ENCODE measurements around the gene TMEM87B.
A peak's percentile ranks its signal among the peaks of the same experiment; 100 is the strongest.
"Not testable (repeated sequence)": the region's sequence is repeated elsewhere in the genome, so short reads cannot be mapped to it uniquely, and the experiment has no call there.

Gene TMEM87B

DNA sequence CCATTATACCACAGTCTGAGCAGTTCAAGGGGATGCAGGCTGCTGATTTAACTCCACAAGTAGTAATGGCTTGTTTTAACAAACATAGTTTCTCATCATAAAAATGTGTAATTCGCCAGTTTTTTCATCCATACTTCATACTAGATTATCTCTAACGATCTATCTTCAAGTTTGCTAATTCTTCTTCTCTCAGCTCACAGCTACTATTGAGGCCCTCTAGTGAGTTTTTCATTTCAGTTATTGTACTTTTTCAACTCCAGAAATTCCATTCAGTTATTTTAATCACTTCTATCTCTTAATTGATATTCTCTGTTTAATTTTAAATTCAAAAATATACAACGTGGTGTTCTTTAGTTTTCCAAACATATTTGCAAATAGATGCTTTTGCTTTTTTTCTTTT lies 20.1 kb upstream of the TMEM87B start:
- no peak for DNase-seq

DNA sequence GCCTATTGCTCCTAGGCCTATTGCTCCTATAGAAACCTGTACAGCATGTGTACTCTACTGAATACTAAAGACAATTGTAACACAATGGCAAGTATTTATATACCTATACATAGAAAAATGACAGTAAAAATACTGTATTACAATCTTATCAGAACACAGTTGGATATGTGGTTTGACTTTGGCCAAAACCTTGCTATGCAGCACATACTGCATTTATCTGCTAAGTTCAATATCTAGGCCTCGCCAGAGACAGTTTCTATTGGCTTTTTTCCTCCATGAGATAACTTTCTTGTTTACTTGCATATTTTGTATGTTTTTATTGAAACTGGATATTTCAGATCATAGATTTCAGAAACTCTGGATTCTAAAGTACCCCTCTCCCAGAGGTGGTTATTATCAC lies 19.3 kb upstream of the TMEM87B start:
- DNase-seq: no peak

DNA sequence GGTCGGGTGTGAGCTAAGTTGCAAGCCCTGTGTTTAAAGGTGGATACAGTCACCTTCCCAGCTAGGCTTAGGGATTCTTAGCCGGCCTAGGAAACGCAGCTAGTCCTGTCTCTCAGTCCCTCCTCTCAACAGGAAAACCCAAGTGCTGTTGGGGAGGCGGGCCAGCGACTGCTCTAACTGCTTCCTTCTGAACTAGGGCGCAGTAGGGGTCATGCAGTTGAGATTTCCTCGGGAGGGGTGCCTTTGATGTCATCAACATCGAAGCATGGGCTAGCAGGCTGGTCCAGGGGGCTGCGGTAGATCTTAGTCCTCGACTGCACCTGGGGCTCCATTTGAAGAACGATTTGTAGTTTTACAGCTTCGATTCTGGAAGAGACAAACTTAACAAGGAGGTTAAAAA lies 15.5 kb upstream of the TMEM87B start:
- DNase-seq: not testable (repeated sequence)

DNA sequence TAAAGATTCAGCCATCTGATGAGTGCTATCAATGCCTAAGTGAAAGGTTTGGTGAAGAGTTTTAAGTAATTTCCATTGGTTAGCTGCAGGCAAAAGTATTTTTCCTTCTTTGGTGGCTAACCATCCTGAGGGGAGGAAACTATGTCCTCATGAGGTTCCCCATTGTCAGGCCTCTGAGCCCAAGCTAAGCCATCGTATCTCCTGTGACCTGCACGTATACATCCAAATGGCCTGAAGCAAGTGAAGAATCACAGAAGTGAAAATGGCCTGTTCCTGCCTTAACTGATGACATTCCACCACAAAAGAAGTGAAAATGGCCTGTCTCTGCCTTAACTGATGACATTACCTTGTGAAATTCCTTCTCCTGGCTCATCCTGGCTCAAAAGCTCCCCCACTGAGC lies 15.0 kb upstream of the TMEM87B start:
- not testable (repeated sequence) for DNase-seq

DNA sequence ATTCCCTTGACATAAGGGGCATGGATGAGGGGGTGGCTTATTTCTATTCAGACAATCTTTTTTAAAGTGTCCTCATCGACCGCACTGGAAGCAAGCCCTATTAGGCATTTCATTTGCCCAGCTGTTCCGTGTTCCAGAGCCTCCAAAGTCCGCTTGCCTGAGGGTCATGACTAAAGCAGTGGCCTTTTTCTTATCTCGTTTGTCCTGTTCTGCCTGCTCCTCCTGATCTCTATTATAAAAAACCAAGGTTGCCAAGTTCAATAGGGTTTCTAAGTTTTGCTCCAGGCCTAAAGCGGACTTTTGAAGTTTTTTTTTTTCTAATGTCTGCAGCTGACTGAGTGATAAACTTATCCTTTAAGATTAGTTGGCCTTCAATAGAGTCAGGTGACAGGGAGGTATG lies 13.6 kb upstream of the TMEM87B start:
- DNase-seq: not testable (repeated sequence)

DNA sequence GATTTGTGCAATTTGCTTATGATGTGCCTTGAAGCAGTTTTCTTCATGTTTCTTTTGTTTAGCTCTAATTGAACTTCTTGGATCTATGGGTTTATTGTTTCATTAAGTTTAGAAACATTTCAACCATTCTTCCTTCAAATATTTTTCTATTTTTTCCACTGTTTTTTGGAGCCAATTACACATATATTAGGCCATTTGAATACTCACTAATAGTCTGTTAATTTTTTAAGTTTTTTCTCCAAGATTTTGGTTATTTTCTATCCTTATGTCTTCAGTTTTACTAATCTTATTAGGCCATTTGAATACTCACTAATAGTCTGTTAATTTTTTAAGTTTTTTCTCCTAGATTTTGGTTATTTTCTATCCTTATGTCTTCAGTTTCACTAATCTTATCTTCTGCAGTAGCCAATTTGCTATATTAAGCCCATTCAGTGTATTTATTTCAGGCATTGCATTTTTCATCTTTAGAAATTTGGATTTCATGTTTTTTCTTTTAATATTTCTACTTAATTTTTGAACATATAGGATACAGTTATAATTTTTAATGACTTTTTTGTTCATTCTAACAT lies 9.5 kb upstream of the TMEM87B start:
- DNase-seq: no peak

DNA sequence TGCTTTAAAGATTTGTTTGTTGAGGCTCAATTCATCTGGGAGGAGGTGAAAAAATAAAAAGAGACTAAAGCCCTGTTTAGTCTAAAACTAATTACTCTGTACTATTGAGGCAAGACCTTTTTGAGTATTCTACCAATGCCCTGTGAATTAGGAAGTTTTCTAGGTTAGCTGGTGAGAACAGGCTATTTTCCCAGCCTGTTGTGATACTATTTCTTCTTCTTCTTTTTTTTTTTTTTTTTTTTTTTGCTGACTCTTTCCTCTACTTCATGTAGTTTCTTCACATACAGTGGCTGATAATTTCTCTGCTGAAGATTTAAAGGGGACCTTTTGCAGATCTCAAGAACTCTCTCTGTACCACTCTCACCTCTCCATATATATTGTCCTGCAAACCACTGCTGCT lies 8.8 kb upstream of the TMEM87B start:
- no peak for DNase-seq

DNA sequence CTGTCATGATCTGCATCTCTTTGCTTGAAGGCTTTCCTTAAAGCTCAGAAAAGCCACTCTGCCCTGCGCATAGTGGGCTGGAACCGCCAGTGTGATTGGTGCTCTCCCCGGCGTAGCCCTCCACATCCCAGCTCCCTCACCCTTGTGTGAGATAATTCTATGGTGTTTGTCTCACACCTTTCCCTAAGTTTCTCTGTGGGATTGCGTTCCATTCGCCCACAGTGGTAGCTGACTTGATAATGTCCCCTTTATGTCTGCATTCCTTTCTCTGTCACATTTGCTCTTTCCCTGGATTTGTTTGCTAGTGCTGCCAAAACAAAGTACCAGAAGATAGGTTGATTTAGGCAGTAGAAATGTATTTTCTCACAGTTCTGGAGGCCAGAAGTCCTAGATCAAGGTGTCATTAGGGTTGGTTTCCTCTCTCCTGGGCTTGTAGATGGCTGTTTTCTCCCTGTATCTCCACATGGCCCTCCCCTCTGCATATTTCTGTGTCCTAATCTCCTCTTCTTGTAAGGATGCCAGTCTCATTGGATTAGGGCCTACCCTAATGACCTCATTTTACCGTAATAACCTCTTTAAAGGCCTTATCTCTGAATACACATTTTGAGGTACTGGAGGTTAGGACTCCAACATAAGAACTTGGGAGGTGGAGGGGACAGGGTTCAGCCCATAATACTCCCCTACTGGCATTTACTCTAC lies 7.4 kb upstream of the TMEM87B start:
- DNase-seq: no peak

DNA sequence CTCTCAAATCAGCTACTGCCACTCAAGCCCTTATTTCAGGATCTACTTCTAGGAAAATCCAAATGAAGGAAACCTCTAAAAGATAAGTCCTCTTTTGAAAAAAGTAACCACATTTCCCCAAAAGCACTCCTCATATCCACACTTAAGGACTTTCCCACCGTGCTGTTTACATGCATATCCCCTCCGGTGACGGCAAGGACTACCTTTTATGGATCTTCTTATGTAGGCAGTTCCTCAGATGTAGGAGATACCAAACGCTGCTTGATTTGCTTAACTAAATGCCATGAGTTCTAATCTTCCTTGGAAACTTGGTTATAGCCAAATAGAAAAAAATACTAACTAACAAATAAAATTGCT lies 6.9 kb upstream of the TMEM87B start:
- no peak for DNase-seq

DNA sequence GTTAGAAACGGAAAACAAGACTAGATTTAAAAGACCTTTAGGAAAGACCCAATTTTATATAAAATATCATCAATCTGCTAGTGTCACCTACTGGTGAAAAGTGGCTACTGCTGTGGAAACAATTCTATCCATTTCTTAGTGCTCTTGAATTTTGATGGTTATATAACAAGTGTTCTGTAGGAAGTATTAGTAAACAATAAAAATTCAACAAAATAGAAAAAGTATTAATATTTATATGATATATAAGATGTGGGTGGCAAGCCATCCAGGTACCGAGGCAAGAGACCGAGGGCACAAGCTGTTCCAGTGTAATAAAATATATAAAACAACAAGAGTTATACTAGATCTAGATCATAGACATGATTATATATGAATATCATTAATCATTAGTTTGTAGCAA lies 6.2 kb upstream of the TMEM87B start:
- peak in 1 of 2 donors; percentile 72 for DNase-seq

DNA sequence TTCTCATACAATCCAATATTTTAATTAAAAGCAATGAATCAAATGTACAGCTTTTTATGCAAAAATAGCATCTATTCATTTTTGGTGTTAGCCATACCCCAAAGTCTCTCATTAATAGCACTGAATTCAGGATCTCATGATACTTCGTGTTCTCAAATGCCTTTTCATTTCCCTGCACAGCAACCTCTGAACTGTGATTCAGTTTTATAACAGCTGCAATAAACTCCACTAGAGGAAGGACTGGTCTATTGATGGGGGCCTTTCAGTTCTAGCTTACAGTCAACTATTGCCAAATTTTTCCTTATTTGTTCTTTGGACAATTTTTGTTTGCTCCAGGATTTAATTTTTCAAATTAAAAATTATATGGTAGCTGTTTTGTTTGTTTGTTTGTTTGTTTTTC lies 4.8 kb upstream of the TMEM87B start:
- DNase-seq: no peak

DNA sequence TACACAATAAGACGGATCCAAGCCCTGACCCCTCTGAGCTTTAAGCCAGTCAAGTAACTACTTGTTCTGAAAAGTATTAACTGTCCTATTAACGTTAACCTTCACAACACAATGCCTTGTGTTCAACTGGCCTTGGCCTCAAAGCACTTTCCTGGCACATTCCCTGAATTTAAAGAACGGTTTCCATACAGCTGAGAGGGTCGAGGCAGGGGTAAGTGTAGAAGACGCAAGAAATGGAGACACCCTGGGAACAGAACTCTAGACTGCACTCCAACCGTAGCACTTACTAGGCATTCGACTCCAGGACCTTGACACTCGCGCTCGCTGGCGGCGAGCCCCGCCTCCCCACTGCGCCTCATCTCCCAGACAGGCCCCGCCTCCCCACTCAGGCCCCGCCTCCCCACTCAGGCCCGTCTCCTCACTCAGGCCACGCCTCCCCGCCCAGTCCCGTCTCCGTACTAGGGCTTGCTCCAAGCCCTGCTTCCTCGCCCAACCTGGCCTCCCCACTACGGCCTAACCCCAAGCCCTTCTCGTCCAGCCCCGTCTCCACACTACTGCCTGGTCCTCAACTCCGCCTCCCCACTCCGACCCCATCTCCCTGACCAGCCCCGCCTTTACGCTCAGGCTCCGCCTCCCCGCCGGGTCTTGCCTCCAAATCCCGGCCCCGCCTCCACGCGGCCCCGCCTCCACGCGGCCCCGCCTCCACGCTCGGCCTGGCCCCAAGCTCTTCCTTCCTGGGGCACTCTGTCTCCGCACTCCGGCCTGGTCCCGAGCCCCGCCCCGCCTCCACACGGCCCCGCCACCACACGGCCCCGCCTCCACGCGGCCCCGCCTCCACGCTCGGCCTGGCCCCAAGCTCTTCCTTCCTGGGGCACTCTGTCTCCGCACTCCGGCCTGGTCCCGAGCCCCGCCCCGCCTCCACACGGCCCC lies 887 bp upstream of the TMEM87B start:
- DNase-seq: peak; percentile 97 to 99

DNA sequence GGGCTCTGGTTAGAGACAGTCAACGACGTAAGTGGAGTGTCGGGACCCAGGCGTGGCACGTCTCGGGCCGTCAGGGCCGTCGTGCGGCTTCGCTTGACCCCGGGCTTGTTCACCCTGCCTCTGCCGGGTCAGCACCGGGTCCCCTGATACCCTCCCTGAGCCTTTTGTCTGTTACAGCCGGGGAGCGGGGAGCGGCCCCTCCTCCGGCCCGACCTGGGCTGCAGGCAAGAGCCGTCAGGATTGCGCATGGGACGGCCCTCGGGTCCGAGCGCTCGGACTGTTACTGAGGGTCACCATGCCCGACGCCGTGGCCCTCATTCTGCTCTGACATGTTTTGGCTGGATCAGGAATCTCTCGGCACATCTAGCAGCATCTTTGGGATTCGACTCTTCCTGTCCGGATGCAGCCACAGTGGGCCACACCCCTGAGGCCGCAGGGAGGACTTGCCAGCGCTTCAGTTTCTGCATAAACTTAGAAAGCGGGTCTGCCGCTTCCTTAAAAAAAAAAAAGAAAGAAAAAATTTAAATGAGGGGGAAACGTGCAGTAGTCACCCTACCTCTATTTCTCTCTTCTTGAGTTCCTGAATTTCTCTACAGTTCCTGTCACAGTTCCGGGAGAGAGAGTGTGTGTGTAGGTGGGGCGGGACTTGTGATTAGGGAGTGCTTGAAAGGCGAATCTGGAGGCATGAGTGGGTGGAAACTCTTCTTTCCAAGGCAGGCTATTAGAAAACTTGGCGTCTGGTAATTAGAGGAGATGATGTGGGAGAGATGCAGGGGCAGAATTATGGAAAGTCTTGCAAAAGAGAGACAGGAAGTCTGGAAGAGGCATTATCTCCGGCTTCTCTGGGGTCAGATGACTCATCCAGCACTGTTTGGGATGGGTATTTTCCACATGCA lies 909 bp downstream of the TMEM87B start:
- DNase-seq: peak; percentile 21 to 36

DNA sequence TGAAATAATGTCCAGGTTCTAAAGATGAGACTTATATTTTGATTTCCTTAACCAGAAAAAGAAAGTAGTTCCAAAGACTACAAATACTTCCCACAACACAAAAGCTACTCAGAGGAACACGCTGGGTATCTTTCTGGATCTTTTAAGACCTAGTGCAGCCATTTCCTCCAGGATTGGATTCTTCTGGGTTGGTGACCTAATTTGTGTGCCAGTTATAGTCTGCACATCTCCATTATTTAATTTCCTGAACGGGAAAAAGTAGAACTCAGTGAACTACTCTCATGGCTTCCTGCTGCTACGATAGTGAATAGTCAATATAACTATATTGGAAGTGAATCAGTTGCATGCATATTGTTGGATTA lies 1.5 kb downstream of the TMEM87B start:
- DNase-seq: no peak

DNA sequence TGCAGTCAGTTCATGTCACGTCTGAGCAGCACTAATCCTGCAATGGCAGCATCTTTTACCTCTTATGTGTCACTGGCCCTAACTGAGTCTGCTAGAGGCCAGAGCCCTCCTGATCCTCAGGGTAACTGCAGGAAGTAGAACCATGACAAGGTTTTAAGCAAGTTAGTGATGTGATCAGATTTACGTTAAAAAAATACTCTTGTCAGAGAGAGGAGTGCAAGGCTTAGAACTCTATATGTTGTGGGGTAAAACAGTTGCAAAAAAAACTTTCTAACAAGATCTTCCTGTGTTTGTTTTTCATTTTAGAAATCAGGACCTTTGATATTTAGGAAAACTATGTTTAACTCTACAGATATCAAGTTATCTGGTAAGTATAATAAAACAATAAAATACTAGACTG lies 4.6 kb downstream of the TMEM87B start:
- DNase-seq: no peak

DNA sequence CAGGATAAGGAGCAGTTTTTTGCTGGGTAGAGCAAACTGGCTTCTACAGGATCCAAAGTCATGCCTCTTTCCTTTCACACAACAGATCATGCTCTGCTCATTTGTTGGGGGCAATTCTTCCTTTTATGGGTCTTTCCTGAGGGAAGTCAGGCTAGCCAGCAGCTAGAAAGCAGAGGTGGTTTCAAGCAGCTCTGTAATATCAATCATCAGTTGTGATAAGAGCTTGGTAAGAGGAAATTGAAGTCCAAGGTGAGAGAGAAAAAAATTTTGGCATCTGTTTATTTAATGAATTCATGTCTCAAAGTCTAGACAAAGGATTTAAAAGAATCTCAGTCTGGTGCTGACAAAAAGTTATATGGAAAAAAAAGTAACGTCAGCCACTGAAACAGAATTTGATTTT lies 6.2 kb downstream of the TMEM87B start:
- DNase-seq: no peak

DNA sequence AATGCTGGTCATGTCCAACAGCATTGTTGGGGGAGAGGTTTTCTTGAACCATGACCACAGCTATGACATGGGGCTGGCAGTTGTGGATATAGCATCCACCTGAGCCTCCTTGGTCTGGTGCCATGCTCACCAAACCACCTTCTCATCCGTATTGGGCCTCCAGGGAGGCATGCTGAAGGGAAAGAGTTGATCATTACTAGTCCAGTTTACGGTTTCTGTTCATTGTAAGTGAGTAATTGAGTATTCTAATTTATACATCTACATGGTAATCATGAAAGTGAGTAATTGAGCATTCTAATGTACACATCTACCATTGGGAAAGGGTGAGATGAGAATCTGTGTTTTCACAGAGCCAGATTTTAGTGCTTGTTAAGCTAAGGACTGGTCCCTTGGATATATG lies 6.8 kb downstream of the TMEM87B start:
- no peak for DNase-seq

DNA sequence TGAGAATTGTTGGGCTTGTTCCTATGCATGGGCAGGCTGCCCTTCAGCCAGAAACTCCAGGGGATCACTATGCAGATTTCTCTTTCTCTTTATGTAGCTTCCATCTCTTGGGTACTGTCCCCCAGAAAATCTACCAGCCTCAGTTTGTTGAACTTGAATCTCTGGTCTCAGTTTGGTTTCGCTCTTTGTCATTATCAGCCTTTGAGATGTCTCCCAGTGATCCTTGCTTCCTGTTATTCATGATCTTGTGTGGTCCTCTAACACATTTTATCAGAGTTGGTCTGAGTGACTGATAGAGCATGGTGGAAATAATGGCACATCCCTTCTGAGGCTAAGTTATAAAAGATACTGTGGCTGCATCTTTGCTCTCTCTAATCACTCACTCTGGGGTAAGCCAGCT lies 7.8 kb downstream of the TMEM87B start:
- no peak for DNase-seq

DNA sequence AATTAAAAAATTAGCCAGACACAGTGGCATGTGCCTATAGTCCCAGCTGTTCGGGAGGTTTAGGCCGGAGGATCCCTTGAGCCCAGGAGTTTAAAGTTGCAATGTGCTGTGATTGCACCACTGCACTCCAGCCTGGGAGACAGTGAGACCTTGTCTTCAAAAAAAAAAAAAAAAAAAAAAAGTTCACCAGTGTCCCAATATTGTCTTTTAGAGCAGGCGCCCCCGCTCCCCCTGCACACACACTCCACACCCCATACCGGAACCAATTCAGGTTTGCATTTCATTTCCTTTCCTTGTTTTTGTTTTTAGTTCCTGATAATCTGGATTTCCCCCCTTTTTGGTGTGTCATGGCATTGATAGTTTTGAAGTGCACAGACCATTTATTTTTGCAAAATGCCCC lies 10.4 kb downstream of the TMEM87B start:
- DNase-seq: no peak

DNA sequence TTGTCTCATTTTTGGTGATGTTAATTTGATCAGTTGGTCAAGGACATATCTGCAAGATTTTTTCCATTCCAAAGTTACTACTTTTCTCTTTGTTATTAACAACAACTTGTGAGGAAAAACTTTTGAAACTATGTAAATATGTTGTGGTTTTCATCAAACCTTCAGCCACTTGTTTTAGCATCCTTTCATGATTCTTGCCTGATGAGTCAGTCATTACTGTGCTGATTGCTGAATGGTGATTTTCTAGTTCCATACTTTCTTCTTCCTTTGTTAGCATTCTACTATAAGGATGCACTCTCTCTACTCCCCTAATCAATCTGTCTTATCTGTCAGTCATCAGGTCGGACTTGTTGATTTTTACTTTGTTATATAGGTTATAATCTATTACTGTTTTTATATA lies 10.9 kb downstream of the TMEM87B start:
- no peak for DNase-seq

DNA sequence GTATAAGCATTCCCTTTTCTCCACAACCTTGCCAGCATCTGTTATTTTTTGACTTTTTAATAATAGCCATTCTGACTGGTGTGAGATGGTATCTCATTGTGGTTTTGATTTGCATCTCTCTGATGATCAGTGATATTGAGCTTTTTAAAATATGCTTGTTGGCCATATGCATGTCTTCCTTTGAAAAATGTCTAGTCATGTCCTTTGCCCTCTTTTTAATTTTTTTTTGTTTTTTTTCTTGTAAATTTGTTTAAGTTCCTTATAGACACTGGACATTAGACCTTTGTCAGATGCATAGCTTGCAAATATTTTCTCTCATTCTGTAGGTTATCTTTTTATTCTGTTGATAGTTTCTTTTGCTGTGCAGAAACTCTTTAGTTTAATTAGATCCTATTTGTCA lies 14.7 kb downstream of the TMEM87B start:
- DNase-seq: not testable (repeated sequence)

DNA sequence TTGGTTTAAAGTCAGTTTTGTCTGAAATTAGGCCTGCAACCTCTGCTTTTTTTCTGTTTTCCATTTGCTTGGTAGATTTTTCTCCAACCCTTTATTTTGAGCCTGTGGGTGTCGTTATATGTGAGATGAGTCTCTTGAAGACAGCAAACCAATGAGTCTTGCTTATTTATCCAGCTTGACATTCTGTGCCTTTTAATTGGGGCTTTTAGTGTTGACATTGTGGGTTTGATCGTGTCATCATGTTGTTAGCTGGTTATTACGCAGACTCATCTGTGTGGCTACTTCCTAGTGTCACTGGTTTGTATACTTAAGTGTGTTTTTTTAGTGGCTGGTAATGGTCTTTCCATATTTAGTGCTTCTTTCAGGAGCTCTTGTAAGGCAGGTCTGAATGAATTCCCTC lies 18.8 kb downstream of the TMEM87B start:
- no peak for DNase-seq

DNA sequence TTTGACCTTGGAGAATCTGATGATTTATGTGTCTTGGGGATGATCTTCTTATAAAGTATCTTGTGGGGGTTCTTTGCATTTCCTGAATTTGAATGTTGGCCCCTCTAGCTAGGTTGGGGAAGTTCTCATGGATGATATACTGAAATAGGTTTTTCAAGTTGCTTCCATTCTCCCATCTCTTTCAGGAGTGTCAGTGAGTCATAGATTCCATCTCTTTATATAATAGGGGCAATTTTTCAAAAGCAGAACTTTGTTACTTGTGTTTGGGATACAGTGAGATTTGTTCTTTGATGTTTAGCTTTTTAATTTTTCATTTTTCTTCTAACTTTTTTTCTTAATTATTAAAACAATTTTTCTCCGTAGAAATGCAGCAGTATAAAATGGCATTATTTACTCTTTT lies 19.4 kb downstream of the TMEM87B start:
- no peak for DNase-seq

All from CD4-positive, alpha-beta T cell treated with Interleukin-4 for 1 hour (primary cell).